GM12801 (cell line): ENCODE results near the gene TMEM109.

Experiments used
- CTCF ChIP-seq: IDR thresholded peaks from one replicate; pipeline ENCODE4 v1.5.1; 2011; ENCODE audit warnings: control low read depth; ENCODE audit not compliant: insufficient read length; ENCODE audit errors: extremely low read depth

The TMEM109 gene

GRCh38 chr11:60935676-60936442, 21.9 kb downstream of the TMEM109 start:
- no peak for TF ChIP-seq CTCF

- no peak for TF ChIP-seq CTCF
Observed at GRCh38 chr11:60936467-60937143, 22.6 kb downstream of the TMEM109 start.

GRCh38 chr11:60937144-60937527, 23.2 kb downstream of the TMEM109 start:
- TF ChIP-seq CTCF, result no peak

GRCh38 chr11:60937811-60938210, 23.9 kb downstream of the TMEM109 start:
- TF ChIP-seq CTCF, result no peak

GRCh38 chr11:60938500-60938899, 24.5 kb downstream of the TMEM109 start:
- no peak for TF ChIP-seq CTCF

- TF ChIP-seq CTCF, result no peak
Observed at GRCh38 chr11:60939301-60939700, 25.3 kb downstream of the TMEM109 start.

- TF ChIP-seq CTCF, result no peak
Observed at GRCh38 chr11:60939855-60940254, 25.9 kb downstream of the TMEM109 start.
